HepG2 (cell line): ENCODE measurements around the gene NUBPL. TPM values are rescaled to one million over a fixed set of nuclear protein-coding genes. Genes with fewer than 3 reads are reported as not detected.

Experiments used
- ATF4 ChIP-seq, 2 experiments: fragments of 450-650 bp in 1 of 2; sonication (generic) in 1 of 2; formaldehyde crosslinking; IDR thresholded peaks; 2 replicates each; pipeline versions ENCODE4 v1.5.0 to v1.8.0; 2020 to 2022; ENCODE audit warnings: mild to moderate bottlenecking in 1 of 2, missing genetic modification reagents in 1 of 2
- LCORL ChIP-seq, 2 experiments: fragments of 450-650 bp in 1 of 2; sonication (generic) in 1 of 2; formaldehyde crosslinking in 1 of 2; IDR thresholded peaks; 2 replicates each; pipeline versions ENCODE4 v1.5.0 to v1.6.1; 2017 to 2020; ENCODE audit warnings: antibody characterized with exemption in 1 of 2, missing genetic modification reagents in 1 of 2
- NFATC3 ChIP-seq: sonication (generic); formaldehyde crosslinking; IDR thresholded peaks from 2 replicates; pipeline ENCODE4 v1.5.1; 2020; ENCODE audit warnings: mild to moderate bottlenecking, missing genetic modification reagents
- PHF21A ChIP-seq: sonication (generic); formaldehyde crosslinking; IDR thresholded peaks from 2 replicates; pipeline ENCODE4 v1.5.0; 2020; ENCODE audit warnings: mild to moderate bottlenecking, missing genetic modification reagents
- RAD51 ChIP-seq: fragments of 450-650 bp; IDR thresholded peaks from 2 replicates; pipeline ENCODE4 v1.6.1; 2016; ENCODE audit warnings: borderline replicate concordance
- SETDB1 ChIP-seq: sonication (generic); formaldehyde crosslinking; IDR thresholded peaks from 2 replicates; pipeline ENCODE4 v1.5.1; 2020; ENCODE audit warnings: missing genetic modification reagents, mild to moderate bottlenecking, borderline replicate concordance
- SMARCE1 ChIP-seq: fragments of 450-650 bp; IDR thresholded peaks from 2 replicates; pipeline ENCODE4 v1.6.1; 2017; ENCODE audit warnings: borderline replicate concordance
- SOX13 ChIP-seq, 3 experiments: fragments of 450-650 bp in 1 of 3; sonication (generic) in 1 of 3; formaldehyde crosslinking in 1 of 3; IDR thresholded peaks in 2 of 3; conservative IDR thresholded peaks in 1 of 3; 2 replicates each; pipeline versions ENCODE4 v1.5.0 to v1.6.1; 2016 to 2020; ENCODE audit warnings: antibody characterized with exemption in 1 of 3, mild to moderate bottlenecking in 1 of 3, missing compliant biosample characterization in 1 of 3, missing genetic modification reagents in 1 of 3, moderate library complexity in 1 of 3
- SOX5 ChIP-seq: IDR thresholded peaks from 2 replicates; pipeline ENCODE4 v1.6.1; 2016; ENCODE audit warnings: borderline replicate concordance
- YY1 ChIP-seq: IDR thresholded peaks from 2 replicates; pipeline ENCODE4 v1.6.1; 2011; ENCODE audit warnings: low read length, low read depth, moderate library complexity, mild to moderate bottlenecking; ENCODE audit not compliant: insufficient read depth, insufficient replicate concordance
- ZNF207 ChIP-seq: fragments of 450-650 bp; IDR thresholded peaks from 2 replicates; pipeline ENCODE4 v1.6.1; 2016; ENCODE audit warnings: antibody characterized with exemption, borderline replicate concordance
- ZNF230 ChIP-seq: sonication (generic); formaldehyde crosslinking; IDR thresholded peaks from 2 replicates; pipeline ENCODE4 v1.4.0; 2020; ENCODE audit warnings: mild to moderate bottlenecking, missing genetic modification reagents
- ZNF496 ChIP-seq: sonication (generic); formaldehyde crosslinking; IDR thresholded peaks from 2 replicates; pipeline ENCODE4 v1.8.1; 2023; ENCODE audit warnings: mild to moderate bottlenecking, moderate library complexity, missing genetic modification reagents; ENCODE audit not compliant: insufficient replicate concordance
- ZNF550 ChIP-seq: sonication (generic); formaldehyde crosslinking; IDR thresholded peaks from 2 replicates; pipeline ENCODE4 v1.4.0; 2020; ENCODE audit warnings: mild to moderate bottlenecking, missing genetic modification reagents, borderline replicate concordance
- ZNF557 ChIP-seq: sonication (generic); formaldehyde crosslinking; IDR thresholded peaks from 2 replicates; pipeline ENCODE4 v1.4.0; 2020; ENCODE audit warnings: missing genetic modification reagents
- ZNF562 ChIP-seq: sonication (generic); formaldehyde crosslinking; IDR thresholded peaks from 2 replicates; pipeline ENCODE4 v1.8.0; 2022; ENCODE audit warnings: missing genetic modification reagents, borderline replicate concordance
- ZSCAN29 ChIP-seq: sonication (generic); formaldehyde crosslinking; conservative IDR thresholded peaks from 2 replicates; pipeline ENCODE4 v1.4.0; 2020; ENCODE audit warnings: mild to moderate bottlenecking, missing genetic modification reagents
- ZSCAN31 ChIP-seq: sonication (generic); formaldehyde crosslinking; IDR thresholded peaks from 2 replicates; pipeline ENCODE4 v1.5.0; 2020; ENCODE audit warnings: low read depth, mild to moderate bottlenecking, missing genetic modification reagents
- ZSCAN5A ChIP-seq: sonication (generic); formaldehyde crosslinking; IDR thresholded peaks from 2 replicates; pipeline ENCODE4 v1.8.0; 2022; ENCODE audit warnings: mild to moderate bottlenecking, missing genetic modification reagents, borderline replicate concordance
- polyA plus RNA-seq, 8 experiments: library from polyadenylated mRNA; depleted of rRNA in 3 of 8; stranded (reverse) in 7 of 8; unstranded in 1 of 8; fragments of >200 nt; fragmentation: Illumina TruSeq in 4 of 8; extraction: Trizol in 4 of 8; gene quantifications; 2 replicates each; pipeline versions ENCODE4 v1.2.1 to v1.2.3, GENCODE V29; 2011 to 2016; ENCODE audit warnings: low read depth in 4 of 8, missing spikeins in 1 of 8, mixed read lengths in 1 of 8; ENCODE audit not compliant: insufficient read depth in 1 of 8
- total RNA-seq, 5 experiments: library from RNA; depleted of rRNA; stranded (reverse); fragments of >200 nt; fragmentation: Illumina TruSeq; extraction: Trizol; gene quantifications; 2 replicates each; pipeline ENCODE4 v1.2.3, GENCODE V29; 2016; ENCODE audit warnings: low read depth in 1 of 5
- TF ChIP-seq, protein P1 (sequence below): sonication (generic); formaldehyde crosslinking; IDR thresholded peaks from 2 replicates; pipeline ENCODE4 v1.4.0; 2020; ENCODE audit warnings: missing genetic modification reagents
- TF ChIP-seq, protein P2 (sequence below), 2 experiments: sonication (generic) in 1 of 2; formaldehyde crosslinking in 1 of 2; IDR thresholded peaks; 2 replicates each; pipeline versions ENCODE4 v1.4.0 to v1.6.1; 2016 to 2020; ENCODE audit warnings: borderline replicate concordance in 1 of 2, low read depth in 1 of 2, mild to moderate bottlenecking in 1 of 2, missing genetic modification reagents in 1 of 2

The NUBPL gene
- total and polyA plus RNA-seq, 2 of the 13 experiments (the other 11 are each of a cell fraction or from before 2014, with no cell fraction given), result 21.3 to 44.1 TPM

DNA sequence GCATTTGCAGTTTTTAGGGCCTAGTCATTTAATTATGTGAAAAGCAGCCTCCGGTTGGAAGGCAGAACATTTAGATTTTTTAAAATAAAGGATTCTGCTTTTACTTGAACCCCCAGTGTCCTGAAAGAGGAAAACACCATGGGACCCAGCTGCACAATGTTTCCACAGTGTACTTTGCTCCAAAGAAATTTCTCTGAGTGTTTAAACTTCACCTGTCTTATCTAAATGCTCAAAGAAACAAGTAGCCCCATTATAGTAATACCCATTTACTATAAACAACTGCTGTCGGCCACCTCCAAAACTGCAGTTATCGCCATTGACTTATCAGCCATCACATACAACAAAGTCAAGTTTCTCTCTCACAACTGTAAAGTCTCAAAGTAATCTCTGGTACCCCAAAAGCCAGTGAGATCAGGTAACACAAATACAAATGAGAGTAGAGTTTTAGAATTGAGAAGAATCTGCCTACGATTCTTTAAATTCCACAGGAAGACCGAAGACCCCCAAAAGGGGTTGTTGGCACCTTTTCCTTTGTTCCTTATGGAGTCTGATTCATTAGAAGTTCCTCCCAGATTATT is 205.2 kb downstream of the NUBPL start (continued):
- TF ChIP-seq ATF4 (CRISPR knock-in tag; IDR thresholded peaks at IDR 0.05) (no peak), ZSCAN5A (CRISPR knock-in tag) (0 out of 2 replicates have a peak, but pooled peaks have one; percentile 46), YY1 (no peak), ZNF207 (no peak), LCORL (IDR thresholded peaks at IDR 0.05) (no peak), LCORL (CRISPR knock-in tag; IDR thresholded peaks at IDR 0.05) (peak; percentile 38; the same call in 1 of the 2 replicates), ZNF550 (CRISPR knock-in tag) (no peak), ZNF496 (no peak), NFATC3 (CRISPR knock-in tag) (no peak), PHF21A (CRISPR knock-in tag) (no peak), ZSCAN29 (CRISPR knock-in tag) (no peak), ZNF557 (no peak), SMARCE1 (no peak), ZNF562 (CRISPR knock-in tag) (no peak), SETDB1 (no peak), SOX13 (IDR thresholded peaks at IDR 0.05) (no peak), SOX13 (CRISPR knock-in tag; conservative IDR thresholded peaks at IDR 0.05 in 1 of 2, IDR thresholded peaks at IDR 0.05 in 1 of 2) (peak in 1 of 2 experiments; percentile 57; a peak in 2 of 4 replicates), ZNF230 (CRISPR knock-in tag) (no peak), SOX5 (CRISPR knock-in tag) (no peak), RAD51 (no peak), ZSCAN31 (CRISPR knock-in tag) (no peak)
- TF ChIP-seq, protein P1, sequence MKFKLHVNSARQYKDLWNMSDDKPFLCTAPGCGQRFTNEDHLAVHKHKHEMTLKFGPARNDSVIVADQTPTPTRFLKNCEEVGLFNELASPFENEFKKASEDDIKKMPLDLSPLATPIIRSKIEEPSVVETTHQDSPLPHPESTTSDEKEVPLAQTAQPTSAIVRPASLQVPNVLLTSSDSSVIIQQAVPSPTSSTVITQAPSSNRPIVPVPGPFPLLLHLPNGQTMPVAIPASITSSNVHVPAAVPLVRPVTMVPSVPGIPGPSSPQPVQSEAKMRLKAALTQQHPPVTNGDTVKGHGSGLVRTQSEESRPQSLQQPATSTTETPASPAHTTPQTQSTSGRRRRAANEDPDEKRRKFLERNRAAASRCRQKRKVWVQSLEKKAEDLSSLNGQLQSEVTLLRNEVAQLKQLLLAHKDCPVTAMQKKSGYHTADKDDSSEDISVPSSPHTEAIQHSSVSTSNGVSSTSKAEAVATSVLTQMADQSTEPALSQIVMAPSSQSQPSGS, result no peak
- TF ChIP-seq, protein P2, sequence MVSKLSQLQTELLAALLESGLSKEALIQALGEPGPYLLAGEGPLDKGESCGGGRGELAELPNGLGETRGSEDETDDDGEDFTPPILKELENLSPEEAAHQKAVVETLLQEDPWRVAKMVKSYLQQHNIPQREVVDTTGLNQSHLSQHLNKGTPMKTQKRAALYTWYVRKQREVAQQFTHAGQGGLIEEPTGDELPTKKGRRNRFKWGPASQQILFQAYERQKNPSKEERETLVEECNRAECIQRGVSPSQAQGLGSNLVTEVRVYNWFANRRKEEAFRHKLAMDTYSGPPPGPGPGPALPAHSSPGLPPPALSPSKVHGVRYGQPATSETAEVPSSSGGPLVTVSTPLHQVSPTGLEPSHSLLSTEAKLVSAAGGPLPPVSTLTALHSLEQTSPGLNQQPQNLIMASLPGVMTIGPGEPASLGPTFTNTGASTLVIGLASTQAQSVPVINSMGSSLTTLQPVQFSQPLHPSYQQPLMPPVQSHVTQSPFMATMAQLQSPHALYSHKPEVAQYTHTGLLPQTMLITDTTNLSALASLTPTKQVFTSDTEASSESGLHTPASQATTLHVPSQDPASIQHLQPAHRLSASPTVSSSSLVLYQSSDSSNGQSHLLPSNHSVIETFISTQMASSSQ (IDR thresholded peaks at IDR 0.05; ENCODE audit: low read depth), result no peak
- TF ChIP-seq, protein P2 (CRISPR knock-in tag; IDR thresholded peaks at IDR 0.05; ENCODE audit: borderline replicate concordance), result no peak
